Cardiac muscle cell (in vitro differentiated cells and primary cell): ENCODE data around the gene FAF2. TPM values are rescaled to one million over a fixed set of nuclear protein-coding genes. Genes with fewer than 3 reads are reported as not detected.

Experiments used
- DNase-seq, 2 donors: peaks; one replicate each; pipeline versions ENCODE4 v3.0.0 to v3.0.0-alpha.2; 2010 to 2017; ENCODE audit warnings: low read depth in 1 of 2, low spot score in 1 of 2
- H3K27ac ChIP-seq: fragments of 200-600 bp; sonication (generic); 2 replicates; pipeline ENCODE4 v1.5.1; 2016
- H3K27me3 ChIP-seq: fragments of 200-600 bp; sonication (generic); 2 replicates; pipeline ENCODE4 v1.6.0; 2016; ENCODE audit warnings: control low read depth
- H3K36me3 ChIP-seq: fragments of 200-600 bp; sonication (generic); 2 replicates; pipeline ENCODE4 v1.5.1; 2016; ENCODE audit warnings: control low read depth
- H3K4me1 ChIP-seq: fragments of 200-600 bp; sonication (generic); 2 replicates; pipeline ENCODE4 v1.8.1; 2017; ENCODE audit warnings: low read depth, mild to moderate bottlenecking, mixed run types
- H3K4me3 ChIP-seq: fragments of 200-600 bp; sonication (generic); 2 replicates; pipeline ENCODE4 v1.5.1; 2016; ENCODE audit warnings: mild to moderate bottlenecking
- H3K9me3 ChIP-seq: fragments of 200-600 bp; sonication (generic); 2 replicates; pipeline ENCODE4 v1.5.1; 2017; ENCODE audit warnings: low read depth, mild to moderate bottlenecking, control low read depth
- polyA plus RNA-seq: library from polyadenylated mRNA; unstranded; fragments of >200 nt; fragmentation: Nextera tagmentation; extraction: Ambion mirVana; gene quantifications from 2 replicates; pipeline ENCODE4 v1.2.1, GENCODE V29; 2016
- total RNA-seq: library from RNA; depleted of rRNA; stranded (reverse); fragments of >200 nt; gene quantifications from 2 replicates; pipeline ENCODE4 v1.2.3, GENCODE V29; 2016
- TF ChIP-seq, protein P1 (sequence below): IDR thresholded peaks from 2 replicates; pipeline ENCODE4 v1.5.1; 2012; ENCODE audit warnings: low read depth, mild to moderate bottlenecking, low read length

The FAF2 gene
- total and polyA plus RNA-seq, 2 experiments from 2014 or later, result 26.1 to 29.0 TPM

DNA sequence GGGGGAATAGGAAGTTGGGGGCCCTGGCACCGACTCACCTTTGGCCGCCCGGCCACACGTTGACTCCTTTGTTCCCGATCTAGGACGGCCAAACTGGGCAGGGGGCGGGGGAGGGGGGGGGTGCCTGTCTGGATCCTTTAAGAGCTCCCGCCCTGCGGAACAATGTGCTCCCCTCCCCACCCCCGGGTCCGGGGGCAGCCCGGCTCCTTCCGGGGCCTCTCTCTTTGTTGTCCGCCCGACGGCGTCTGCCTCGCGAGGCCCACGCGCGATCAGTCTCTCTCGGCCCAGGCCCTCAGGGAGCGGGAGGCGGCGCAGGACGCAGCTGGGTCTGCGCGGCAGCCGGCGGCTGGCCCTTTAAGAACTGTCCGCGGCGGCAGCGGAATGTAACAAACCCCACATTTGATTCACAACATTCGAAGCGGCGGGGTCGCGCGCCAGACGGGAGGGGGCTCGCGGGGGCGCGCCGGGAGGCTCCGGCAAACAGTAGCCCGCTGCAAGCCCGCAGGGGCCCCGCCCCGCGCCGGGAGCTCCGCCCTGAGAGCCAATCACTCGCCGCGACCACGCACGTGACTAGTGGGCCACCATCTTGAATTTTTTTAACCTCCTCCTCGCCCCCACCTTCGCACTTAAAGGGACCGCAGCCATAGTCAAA, 88.8 kb downstream of the FAF2 start, which contains the start of gene RNF44:
Gene RNF44, minus strand, starts transcription at position 501 of the 652 bp plus-strand sequence. CDS start 4,930 bp downstream, outside the sequence.
- H3K4me1 ChIP-seq, result peaks cover 34% of the 10 kb centered on the region

DNA sequence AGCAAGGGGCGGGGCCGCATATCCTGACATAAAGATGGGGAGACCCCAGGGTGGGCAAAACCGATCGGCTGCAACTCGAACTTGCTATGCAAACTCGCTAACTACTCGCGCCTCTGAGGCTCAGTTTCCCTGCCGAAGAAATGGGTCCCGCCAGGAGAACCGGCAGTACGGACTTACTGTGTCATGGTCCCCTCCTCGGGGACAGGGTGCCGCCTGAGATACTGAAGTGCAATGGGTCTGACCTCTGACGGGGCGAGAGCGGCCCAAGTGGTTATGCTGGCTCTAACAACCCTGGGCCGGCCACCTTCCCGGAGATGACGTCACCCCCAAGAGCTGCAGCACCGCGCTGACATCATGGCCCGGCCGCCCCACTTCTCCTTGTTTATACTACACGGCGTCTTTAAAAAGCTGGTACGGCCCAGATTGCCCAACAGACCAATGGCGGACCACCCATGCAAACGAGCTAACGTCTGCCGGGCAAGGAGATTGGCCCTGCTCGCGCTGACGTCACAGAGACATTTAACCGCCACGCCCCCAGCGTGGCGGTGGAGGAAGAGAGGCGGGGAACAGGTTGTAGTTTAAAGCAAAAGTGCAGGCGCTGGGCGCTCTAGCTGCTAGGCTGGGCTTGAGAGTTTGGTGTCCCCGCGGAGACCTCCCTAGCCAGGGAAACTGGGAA, 89.5 kb downstream of the FAF2 start:
- Histone ChIP-seq H3K9me3 (no peaks in the 10 kb centered on the region), H3K27me3 (no peaks in the 10 kb centered on the region), H3K4me1 (peaks cover 34% of the 10 kb centered on the region), H3K4me3 (peak overlapping the region; percentile 86), H3K27ac (peak overlapping the region; percentile 98), H3K36me3 (no peaks in the 10 kb centered on the region)
- peak; percentile 100 for DNase-seq
- TF ChIP-seq, protein P1, sequence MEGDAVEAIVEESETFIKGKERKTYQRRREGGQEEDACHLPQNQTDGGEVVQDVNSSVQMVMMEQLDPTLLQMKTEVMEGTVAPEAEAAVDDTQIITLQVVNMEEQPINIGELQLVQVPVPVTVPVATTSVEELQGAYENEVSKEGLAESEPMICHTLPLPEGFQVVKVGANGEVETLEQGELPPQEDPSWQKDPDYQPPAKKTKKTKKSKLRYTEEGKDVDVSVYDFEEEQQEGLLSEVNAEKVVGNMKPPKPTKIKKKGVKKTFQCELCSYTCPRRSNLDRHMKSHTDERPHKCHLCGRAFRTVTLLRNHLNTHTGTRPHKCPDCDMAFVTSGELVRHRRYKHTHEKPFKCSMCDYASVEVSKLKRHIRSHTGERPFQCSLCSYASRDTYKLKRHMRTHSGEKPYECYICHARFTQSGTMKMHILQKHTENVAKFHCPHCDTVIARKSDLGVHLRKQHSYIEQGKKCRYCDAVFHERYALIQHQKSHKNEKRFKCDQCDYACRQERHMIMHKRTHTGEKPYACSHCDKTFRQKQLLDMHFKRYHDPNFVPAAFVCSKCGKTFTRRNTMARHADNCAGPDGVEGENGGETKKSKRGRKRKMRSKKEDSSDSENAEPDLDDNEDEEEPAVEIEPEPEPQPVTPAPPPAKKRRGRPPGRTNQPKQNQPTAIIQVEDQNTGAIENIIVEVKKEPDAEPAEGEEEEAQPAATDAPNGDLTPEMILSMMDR, result no peak

More for the DNA sequence above, 88.8 kb downstream of the FAF2 start, which contains the start of gene RNF44:
- peaks cover 2% of the 10 kb centered on the region for H3K36me3 ChIP-seq
- H3K4me3 ChIP-seq, result peak within 1 kb of the TSS; percentile 86
- DNase-seq, result peak; percentile 97 to 99
- no peaks in the 10 kb centered on the region for H3K9me3 ChIP-seq
- TF ChIP-seq, protein P1, result no peak
- H3K27ac ChIP-seq, result peak within 1 kb of the TSS; percentile 98
- H3K27me3 ChIP-seq, result no peaks in the 10 kb centered on the region

DNA sequence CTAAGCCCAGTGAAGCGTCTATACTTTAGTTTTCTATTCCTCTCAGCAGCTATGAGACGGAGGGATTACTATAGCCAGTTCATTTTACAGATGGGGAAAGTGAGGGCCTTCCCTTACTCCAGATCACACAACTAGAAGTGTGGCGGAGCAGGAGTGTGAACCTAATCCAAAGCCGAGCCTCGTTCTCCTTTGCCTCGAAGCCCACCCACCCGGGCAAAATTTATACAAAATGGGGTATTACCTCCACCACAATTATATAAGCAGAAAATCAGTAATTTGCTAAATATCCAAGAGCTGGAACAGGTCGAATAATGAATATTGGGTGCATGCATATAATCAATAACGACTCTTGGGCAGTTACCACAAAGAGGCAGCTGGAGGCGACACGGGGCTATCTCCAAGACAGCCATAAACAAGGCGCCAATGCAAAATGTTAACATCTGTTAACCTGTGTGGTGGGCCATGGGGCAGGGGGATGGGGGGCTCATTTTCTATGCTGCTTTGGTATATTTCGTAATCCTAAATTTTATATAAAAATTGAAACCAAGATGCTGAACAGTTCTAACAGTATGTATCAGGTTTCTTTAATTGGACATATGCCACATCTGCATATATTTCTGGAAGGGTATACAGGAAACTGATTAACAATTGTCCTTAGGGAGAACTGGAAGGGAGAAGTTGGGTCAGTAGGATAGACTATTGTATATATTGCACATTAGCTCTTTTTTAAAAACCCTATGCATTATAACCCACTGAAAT, 90.2 kb downstream of the FAF2 start:
- H3K27ac ChIP-seq, result peak overlapping the region; percentile 98
- H3K9me3 ChIP-seq, result no peaks in the 10 kb centered on the region
- H3K4me3 ChIP-seq, result peak overlapping the region; percentile 86
- TF ChIP-seq, protein P1, result no peak
- peaks cover 31% of the 10 kb centered on the region for H3K4me1 ChIP-seq
- DNase-seq, result peak in 1 of 2 donors; percentile 32
- no peaks in the 10 kb centered on the region for H3K27me3 ChIP-seq
- H3K36me3 ChIP-seq, result no peaks in the 10 kb centered on the region

DNA sequence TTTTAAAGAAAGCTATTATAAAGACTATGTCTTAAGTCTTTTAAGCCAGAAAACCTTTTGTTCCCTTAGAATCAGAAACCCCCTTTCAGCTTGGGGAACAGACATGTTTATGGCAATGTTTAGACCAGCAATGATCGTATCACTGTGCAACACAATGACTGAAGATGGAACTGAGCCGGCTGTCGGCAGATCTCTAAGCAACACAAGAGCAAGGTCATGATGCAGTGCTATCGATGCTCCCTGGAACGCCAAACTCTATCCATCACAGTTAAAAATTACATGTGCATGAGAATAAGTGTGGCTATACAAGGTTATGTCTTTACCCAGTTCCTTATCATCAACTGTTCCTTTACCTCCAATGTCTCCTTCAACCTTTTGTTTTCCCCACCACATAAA, 90.8 kb downstream of the FAF2 start:
- Histone ChIP-seq H3K9me3 (no peaks in the 10 kb centered on the region), H3K27ac (no peak overlapping the region), H3K4me1 (peaks cover 25% of the 10 kb centered on the region), H3K27me3 (no peaks in the 10 kb centered on the region), H3K4me3 (no peak overlapping the region), H3K36me3 (no peaks in the 10 kb centered on the region)
- DNase-seq, result no peak
- TF ChIP-seq, protein P1, result no peak

DNA sequence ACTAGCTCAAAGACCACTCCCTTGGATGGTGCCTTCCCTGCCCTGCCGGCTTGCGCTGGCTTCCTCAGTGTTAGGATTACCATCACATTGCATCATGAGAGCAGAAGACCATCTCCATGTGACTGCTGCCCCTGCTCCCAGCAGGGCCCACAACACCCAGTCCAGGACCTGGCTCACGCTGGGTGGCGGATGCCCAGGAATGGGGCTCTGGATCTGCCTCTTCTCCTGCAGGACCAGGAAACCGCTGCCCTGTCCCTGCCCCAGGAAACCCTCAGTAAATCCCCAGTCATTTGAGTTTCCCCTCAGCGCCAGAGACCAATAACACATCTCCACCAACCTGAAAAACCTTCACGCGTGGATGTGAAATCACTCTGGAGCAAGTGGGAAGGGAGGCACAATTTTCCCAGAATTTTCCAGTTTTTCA, 92.3 kb downstream of the FAF2 start:
- H3K36me3 ChIP-seq, result no peaks in the 10 kb centered on the region
- H3K27ac ChIP-seq, result no peak overlapping the region
- no peaks in the 10 kb centered on the region for H3K27me3 ChIP-seq
- peaks cover 11% of the 10 kb centered on the region for H3K4me1 ChIP-seq
- TF ChIP-seq, protein P1, result no peak
- H3K9me3 ChIP-seq, result no peaks in the 10 kb centered on the region
- no peak overlapping the region for H3K4me3 ChIP-seq
- DNase-seq, result no peak
